DND-41 (cell line): ENCODE results near the gene CLRN2.

ENCODE experiments used
- EZH2 ChIP-seq: IDR thresholded peaks from 3 replicates; pipeline ENCODE4 v1.6.1; 2012; ENCODE audit warnings: borderline replicate concordance, low read depth, mild to moderate bottlenecking, moderate library complexity, low read length, inconsistent platforms; ENCODE audit not compliant: severe bottlenecking
- TF ChIP-seq, protein P1 (sequence below): IDR thresholded peaks from 2 replicates; pipeline ENCODE4 v1.5.1; 2012; ENCODE audit warnings: borderline replicate concordance, low read length, moderate library complexity, mild to moderate bottlenecking; ENCODE audit not compliant: poor library complexity, severe bottlenecking; ENCODE audit errors: extremely low read depth

DNA sequence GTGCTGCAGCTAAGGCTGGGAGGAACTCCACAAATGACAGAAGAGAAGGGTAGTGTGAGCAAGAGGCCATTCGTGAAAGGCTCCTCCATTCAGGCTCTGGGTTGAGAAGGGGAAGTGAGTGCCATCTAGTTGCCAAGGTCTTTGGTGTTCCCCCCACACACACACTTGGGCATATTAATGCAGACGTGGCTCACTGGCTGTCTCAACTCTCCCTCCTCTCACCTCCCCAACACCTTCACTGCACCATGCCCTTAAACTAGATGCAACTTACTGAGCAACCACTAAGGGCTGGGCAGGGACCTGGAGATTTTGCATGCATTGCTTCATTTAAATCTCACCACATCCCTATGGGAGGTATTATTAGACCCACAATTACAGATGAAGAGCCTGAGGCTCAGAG, 8.7 kb downstream of the CLRN2 start:
- no peak for TF ChIP-seq EZH2
- TF ChIP-seq, protein P1, sequence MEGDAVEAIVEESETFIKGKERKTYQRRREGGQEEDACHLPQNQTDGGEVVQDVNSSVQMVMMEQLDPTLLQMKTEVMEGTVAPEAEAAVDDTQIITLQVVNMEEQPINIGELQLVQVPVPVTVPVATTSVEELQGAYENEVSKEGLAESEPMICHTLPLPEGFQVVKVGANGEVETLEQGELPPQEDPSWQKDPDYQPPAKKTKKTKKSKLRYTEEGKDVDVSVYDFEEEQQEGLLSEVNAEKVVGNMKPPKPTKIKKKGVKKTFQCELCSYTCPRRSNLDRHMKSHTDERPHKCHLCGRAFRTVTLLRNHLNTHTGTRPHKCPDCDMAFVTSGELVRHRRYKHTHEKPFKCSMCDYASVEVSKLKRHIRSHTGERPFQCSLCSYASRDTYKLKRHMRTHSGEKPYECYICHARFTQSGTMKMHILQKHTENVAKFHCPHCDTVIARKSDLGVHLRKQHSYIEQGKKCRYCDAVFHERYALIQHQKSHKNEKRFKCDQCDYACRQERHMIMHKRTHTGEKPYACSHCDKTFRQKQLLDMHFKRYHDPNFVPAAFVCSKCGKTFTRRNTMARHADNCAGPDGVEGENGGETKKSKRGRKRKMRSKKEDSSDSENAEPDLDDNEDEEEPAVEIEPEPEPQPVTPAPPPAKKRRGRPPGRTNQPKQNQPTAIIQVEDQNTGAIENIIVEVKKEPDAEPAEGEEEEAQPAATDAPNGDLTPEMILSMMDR, result no peak
